ENCODE results near the gene AP2A2.

The AP2A2 gene

GRCh38 chr11:1042626-1043562 lies 117.2 kb downstream of the AP2A2 start:
- no peak for DNase-seq

DNA sequence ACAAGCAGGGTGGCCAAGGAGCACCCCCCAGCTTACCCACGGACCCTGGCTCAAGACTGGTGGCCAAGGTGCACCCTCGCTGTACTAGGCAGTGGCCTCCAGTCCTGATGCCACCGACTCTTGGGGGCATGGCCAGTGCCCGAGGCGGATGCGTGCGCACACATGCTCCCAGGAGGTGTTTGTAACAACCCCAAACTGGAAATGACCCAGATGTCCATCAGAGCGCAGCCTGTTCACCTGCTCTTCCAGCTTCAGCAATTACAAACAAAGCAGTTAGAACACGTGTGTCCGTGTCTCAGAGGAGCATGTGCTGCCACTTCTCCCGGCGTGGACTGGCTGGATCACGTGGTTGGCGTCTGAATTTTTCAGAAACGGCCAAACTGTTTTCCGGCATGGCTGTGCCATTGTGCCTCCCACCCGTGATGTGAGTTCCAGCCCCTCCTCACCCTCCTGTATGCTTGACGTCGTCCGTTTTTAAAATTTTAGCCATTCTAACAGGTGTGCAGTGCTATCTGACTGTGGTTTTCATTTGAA lies 118.0 kb downstream of the AP2A2 start:
- DNase-seq: no peak

GRCh38 chr11:1044160-1044559 lies 118.5 kb downstream of the AP2A2 start:
- DNase-seq: no peak

- no peak for DNase-seq
These were observed 122.0 kb downstream of the AP2A2 start for GRCh38 chr11:1047595-1048156.

- no peak for DNase-seq
These were observed 122.9 kb downstream of the AP2A2 start for GRCh38 chr11:1048375-1049070.

DNA sequence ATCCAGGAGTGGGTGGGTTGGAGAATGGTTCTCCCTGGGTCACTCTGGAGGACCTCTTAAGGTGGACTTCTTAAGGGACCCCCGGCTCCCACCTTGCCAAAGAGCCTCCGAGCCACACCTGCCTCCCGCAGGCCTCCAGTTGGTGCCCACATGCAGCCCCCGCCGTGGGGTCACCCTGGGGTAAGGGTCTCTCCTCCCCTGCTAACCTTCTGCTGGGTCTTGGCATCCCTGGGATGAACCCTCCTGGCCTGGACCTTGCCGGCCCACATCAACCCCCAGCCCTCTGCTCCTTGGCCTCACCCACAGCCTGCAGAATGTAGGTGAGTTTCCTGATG lies 123.4 kb downstream of the AP2A2 start:
- DNase-seq: no peak

- peak; percentile 69 to 85 (median 78) for DNase-seq
These were observed 123.8 kb downstream of the AP2A2 start for GRCh38 chr11:1049431-1049891.

- DNase-seq: no peak
These were observed 124.4 kb downstream of the AP2A2 start for GRCh38 chr11:1049911-1050580.

- DNase-seq: peak; percentile 69 to 87 (median 80)
These were observed 125.1 kb downstream of the AP2A2 start for GRCh38 chr11:1050581-1051355.

GRCh38 chr11:1051356-1052132 lies 125.9 kb downstream of the AP2A2 start:
- DNase-seq: no peak

DNA sequence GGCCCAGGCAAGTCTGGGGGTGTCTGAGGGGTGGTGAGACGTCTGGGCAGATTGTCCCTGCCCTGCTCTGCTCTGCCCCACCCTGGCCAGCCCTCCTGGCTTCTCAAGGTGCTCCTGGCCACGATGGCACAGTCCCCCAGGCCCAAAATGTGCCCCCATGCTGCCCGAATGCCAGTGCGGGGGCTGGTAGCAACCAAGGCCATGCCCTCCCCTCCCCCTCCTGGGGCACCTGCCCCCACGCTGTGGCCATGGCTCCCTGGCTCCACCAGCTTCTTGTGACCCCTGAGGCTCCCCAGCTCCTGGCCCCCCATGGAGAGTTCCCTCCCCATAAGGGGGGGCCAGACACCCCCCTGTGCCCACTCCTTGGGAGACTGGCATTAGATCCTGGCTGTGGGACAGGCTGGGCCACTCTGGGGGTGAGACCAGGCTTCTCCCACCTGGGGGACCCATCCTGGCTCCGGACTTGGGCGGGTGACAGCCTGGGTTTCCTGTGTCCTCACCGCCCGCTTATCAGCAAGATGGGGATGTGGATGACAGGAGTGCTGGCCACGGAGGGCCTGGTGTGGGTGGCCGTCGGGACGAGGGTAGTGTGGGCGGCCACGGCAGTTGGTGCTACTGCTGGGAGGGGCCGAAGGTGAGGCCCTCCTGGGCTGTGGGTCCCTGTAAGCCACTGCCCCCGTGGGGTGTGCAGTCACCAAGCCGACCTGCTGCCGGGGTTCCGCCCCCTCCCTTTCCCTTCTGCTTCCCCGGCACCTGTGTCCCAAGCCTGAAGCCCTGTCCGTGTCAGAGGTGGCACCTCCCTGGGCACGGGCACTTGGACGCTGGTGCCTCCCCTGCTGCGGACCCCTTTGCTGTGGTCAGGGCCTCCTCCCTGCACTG lies 126.7 kb downstream of the AP2A2 start:
- DNase-seq: no peak

DNA sequence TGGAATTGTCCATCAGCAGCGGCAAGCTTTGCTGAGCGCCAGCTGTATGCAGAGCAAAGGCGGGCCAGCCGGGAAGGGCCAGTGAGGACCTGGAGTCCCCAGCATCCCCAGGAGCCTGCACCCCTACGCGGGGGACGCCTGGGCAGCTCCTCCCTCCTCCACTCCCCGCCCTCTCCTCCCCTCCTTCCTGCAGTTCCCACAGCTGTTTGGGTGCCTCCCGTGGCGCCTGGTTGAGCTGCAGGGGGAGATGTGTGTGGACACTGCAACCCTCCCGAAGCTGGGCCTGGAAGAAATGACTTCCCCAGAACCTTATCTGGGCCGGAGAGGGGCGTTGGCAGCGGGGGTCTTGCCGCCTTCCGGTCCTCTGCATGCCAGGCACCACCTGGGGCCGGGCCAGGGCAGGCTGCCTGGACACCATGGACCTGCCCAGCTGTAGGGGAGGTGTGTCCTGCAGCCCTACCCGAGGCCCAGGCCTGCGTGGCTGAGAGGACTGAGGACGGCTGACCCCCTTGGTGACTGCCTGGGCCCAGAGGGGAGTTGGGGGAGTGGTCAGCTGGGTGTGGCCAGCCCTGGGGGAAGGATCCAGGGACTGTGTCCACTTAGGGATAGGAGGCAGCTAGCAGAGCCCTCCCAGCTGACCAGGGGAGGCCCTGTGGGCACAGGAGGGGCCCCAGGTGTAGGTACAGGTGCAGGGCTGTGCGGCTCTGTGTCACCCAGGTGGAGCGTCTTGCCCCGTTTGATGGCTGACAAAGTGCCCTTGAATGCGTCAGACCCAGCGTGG lies 127.6 kb downstream of the AP2A2 start:
- DNase-seq: no peak

DNA sequence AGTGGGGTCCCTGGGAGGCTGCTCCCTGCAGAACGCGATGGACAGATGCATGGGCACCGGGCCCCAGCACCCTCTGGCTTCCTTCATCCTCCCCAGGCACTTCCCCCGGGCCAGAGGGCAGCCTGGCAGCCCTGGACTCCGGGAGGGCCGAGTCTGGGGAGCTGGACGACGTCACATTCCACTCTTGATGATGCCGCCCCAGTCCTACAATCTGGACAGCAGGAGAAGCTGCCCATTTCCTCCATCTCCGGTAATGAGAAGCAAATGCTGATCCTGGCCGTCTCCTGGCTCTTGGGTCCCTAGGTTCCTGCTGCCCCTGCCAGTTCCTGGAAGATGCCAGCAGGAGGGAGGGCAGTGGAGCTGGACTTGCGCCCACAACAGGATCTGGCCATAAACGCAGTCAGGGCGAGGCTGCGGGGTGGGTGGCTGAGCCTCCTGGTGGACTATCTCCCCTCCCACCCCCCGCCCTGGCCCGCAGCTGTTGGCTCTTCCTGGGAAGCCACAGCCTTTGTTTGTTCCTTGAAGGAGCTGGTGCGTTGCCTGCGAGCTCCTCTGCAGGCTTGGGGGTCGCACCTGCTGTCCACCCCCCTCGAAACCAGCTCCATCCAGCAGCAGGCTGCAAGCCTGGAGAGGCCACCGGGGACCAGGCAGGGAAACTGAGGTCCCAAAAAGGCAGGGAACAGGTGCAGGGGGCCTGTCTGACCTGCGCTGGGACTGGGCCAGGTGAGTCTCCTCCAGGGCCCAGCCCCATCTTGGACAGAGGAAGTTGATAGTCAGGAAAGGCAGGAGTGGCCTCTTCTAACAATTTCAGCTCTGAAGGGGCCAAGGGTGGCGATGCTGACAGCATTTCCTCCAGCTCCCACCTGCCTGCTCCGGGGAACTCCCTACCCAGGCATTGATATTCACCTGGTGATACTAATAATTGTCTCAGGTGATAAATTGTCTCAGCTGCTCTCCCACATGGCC lies 128.8 kb downstream of the AP2A2 start:
- DNase-seq: no peak

DNA sequence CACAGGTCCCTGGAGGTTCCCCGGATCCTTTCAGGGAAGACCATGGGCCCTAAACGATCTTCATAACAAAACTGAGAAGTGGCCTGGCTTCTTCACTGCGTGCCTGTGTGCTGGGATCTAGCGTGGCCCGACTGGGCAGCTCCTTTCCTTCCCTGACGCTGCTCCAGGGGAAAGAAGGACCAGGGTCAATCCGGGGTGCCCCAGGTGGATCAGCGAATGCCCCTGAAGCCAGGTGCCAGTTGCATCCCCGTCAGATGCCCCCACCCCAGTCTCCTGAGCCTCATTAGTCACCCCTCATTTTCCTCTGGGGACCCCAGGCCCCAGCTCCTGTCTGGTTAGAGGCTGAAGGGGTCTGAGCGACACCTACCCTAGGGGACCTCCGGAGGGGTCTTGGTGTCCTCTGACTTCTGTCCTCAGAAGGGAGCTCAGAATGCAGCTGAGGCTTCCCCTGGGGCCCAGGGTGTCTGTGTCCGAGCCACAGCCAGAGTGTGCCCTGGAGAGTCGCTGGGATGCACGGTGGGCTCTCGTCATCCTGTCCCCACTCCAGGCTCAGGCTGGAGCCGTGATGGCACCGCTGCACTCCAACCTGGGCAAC lies 129.5 kb downstream of the AP2A2 start:
- no peak for DNase-seq

DNA sequence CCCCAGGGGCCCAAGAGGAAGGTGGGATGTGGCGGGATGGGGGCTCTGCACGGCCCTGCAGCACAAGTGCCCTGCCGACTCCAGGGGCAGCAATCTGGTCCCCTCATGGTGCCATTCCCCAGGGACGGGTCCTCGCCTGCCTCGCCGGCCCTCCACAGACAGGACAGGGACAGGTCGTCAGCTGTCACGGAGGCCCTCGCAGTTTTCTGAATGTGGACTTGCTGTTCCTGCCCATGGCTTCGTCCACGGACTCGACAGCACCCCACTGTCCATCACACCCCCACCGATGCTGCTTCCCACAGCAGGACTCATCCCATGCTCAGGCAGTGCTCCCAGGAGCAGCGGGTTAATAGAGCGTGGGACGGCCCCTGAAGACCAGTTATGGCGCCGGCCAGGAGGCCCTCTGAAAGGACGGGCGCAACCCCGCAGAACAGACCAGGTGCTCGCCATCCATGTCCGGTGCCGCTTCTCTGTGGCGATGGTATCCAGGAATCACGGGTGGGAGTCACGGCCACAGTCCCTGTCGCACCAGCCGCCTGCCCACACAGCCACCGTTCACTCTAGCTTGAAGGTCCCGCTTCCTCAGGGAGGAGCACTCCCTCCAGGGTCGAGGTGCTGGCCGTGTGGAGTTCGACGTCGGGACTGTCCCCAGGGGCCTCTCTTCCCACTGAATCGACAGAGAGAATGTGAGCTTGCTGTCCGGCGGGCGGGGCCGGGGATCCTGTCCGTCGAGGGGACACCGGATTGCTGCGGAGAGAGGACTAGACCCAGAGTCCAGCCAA lies 130.5 kb downstream of the AP2A2 start:
- DNase-seq: no peak

DNA sequence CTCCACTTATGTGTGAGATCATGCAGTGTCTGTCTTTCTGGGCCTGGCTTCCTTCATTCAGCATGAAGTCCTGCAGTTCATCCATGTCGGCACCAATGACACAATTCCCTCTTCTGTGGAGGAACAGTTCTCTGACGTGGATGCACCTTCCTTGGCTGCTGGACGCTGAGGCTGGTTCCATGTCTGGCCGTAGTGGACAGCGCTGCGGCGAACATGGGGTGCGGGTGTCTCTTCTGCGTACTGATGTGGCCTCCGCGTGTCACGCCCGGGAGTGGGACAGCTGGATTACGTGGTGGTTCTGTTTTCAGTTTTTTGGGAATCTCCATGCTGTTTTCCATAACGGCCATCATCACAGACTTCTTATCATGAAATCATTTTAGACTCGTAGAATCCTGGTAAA lies 132.1 kb downstream of the AP2A2 start:
- DNase-seq: no peak

GRCh38 chr11:1059759-1060158 lies 134.1 kb downstream of the AP2A2 start:
- DNase-seq: no peak
